Stimulated activated CD4-positive, alpha-beta T cell treated with anti-CD3 and anti-CD28 coated beads, Interleukin-2, amount 100 ng/mL, for 48 hours (primary cell): ENCODE results near the gene BMAL1.
A peak's percentile ranks its signal among the peaks of the same experiment; 100 is the strongest.

Experiments
- DNase-seq, 2 donors: peaks; one replicate each; pipeline ENCODE4 v3.0.0-alpha.2; 2020

The BMAL1 gene

GRCh38 chr11:13317293-13318080, 39.9 kb downstream of the BMAL1 start:
- DNase-seq: no peak

DNA sequence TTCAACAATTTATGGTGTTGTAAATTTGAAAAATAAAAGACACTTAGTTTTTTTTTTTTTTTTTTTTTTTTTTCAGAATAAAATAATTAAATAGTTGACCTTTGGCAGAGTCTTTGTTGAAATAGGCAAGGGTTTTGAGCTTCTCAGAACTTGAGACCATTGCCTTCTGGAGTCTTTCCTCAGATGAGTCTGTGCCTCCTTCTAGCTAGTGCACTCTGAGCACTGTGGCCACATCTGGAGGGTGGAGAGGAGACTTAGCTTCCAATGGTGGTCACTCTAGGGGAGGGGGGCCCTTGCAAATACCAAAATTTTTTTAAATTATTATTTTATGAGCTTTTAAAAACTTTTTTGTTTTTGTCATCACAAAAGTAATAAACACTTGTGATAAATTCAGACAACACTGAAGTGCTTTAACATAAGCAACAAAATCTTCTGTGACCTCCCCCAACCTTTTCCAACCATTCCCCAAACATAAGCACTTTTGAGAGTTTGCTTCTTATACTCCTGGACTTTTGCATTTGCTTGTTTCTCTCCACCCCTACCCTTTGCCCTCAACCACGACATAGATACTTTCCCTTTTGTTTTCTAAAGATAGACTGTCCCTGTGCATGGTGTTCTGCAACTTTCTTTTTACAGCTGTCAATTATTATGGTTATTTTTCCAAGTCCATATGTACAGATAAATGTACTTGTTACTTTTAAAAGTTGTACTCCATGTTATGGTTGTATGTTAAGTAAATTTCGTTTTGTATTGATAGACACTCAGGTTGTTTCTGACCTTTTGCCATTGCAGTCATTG, 41.1 kb downstream of the BMAL1 start:
- no peak for DNase-seq

DNA sequence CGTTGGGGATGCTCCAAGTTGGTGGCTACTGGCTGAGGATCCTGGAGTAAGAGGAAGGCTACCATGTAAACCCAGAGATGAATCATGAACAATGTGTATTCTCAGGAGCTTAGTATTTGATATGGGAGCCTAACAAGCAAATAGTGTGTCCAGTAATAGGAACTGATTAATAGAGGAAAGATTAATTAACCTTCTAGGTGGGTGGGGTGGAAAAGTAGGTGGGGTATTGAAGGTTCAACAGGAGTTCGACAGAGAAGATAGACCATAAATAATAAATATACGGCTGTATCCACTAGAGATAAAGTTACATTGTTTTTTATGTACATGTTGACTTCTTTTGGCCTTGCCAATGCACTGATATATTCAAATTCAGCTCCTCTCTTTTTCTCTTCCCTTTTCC, 43.1 kb downstream of the BMAL1 start:
- DNase-seq: no peak

GRCh38 chr11:13321431-13321830, 43.8 kb downstream of the BMAL1 start:
- no peak for DNase-seq

GRCh38 chr11:13324141-13324540, 46.6 kb downstream of the BMAL1 start:
- no peak for DNase-seq

DNA sequence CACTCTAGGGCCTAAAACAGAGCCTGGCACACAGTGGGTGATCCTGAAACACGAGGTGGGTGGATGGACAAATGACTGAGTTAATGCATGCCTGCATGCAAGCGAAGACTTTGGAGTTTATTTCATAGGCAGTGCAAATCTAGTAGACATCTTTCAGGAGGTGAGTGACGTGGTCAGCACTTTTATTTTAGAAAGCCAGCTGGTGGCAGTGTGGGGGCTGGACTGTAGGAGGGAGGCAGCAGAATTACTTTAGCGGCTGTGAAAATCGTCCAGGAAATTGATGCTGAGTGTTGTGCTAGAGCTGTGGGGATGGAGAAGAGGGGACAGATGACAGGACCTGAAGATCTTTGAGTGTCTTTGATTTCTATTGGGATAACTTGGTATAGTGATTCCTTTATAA, 47.1 kb downstream of the BMAL1 start:
- DNase-seq: no peak

DNA sequence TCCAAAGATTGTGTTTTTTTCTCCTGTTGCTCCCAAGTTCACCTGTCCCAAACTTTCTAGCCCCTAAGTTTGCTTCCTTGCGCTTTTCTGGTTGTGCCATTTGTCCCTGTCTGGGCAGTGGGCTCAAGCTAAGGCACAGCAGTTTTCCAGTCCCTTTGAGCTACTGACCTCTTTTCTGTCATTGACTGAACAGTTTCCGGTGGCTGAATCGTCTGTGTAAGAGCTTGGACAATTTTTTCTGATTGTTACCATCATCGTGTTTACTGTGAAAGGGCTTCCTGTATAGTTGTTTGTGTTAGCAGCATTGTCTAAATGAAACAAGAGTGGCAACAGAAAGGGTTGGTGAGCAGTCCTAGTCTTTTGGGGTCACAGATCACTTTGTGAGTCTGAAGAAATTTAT, 49.8 kb downstream of the BMAL1 start:
- no peak for DNase-seq

DNA sequence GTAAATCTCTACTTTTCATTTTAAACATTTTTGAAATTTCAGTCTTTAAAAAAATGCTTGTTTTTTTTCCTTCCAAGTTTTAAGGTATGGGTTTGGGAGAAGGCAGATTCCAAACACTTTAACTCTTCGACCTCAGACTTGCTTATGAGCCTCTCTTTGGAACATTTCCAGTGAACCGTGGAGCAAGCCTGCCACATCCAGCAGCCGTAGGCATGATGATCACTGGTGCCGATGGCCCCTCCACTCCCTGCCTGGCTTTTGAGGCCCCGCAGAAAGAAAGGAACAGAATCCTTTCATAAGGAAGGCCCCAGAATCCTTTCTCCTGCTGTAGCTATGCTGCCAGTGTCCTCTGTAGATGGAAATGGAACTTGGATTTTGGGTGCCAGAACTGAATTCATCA, 50.7 kb downstream of the BMAL1 start:
- no peak for DNase-seq

DNA sequence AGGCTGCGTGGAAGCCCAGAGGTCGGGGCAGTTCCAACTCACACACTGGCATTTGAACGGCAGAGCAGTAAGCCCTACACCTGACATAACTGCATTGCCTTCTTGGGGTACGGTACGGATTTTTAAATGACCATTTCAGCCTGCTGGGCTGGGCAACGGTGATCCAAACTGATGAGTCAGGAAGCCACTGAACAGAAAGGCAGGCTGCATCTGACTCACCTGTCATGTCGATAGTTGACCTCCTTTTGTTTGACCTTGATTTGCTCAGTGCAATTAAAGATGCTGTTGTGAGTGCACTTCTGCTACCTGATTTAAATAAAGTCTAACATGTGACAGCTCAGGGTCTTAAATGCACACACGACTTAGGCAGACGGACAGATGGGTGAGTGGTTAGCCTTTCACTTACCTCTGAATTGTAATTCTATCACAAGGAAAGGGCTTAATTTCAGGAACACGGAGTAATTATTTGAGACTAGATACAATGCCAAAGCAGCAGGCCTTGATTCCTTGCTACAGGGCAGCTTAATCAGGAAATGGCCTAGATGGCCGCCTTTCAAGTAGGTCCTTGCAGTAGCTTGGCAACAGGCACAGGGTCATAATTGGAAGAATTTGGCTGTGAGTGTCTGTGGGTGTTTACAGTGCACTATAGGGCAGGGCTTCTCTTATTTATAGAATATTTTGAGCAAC, 52.2 kb downstream of the BMAL1 start:
- no peak for DNase-seq

DNA sequence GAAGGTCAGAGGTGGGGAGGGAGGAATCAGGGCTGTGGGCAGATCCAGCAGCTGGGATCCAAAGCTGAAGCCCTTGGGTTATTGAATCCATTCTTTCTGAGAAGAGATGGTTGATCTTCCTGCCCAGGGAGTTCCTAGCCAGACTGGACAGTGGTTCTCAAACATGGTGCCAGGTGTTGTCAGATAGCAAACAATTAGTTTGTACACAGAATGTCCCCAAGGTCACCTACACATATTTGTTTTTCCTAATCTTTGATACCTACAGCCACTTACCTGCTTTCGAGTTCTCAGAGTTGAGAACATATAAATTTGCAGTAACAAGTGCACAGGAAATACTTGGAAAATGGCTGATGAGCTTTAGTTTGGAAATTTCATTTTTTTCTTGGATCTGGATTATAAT, 54.5 kb downstream of the BMAL1 start:
- no peak for DNase-seq

DNA sequence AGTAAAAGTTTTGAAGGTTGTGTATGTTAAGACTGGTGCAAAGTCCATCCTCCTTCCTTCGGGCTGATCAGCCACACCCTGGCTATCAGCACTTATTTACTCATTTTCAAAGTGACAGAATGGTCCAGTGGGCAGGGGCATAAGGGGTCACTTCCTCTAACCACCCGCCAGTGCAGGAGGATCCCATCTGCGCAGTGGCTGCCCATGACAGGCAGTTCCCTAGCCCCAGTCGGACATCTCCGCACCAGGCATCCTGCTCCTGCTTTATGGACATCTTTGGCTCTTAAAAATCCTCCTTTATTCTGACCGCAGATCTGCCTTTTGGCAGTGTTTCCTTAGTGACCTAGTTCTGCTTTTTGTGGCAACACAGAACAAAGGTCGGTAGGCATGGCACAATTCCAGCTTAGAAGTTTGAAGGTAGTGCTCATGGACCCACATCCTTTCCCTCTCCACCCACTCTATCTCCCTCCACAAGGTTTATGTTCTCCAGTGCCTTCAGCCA, 55.9 kb downstream of the BMAL1 start:
- no peak for DNase-seq

GRCh38 chr11:13334034-13334786, 56.6 kb downstream of the BMAL1 start:
- no peak for DNase-seq

- DNase-seq: peak; percentile 54 to 59
Measured at GRCh38 chr11:13335319-13335718, 57.7 kb downstream of the BMAL1 start.

GRCh38 chr11:13336246-13336878, 58.8 kb downstream of the BMAL1 start:
- no peak for DNase-seq

DNA sequence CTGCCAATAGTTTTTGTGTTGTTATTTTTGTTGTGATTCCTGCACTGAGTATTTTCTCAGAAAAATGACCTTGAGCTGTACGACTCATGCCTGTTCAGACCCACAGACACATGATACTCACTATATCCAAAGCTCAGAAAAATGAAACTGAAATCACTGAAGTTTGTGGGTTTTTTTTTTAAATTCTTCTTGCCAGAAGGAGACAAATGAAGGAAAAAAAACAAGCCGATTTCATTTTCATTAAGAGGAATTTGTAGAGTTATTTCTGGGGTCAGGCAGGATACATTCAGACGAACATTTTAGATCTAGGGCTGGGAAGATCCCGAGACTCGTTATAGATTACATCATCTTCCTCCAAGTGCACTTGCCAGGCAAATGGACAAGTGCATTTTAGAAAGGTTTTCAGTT, 60.4 kb downstream of the BMAL1 start:
- no peak for DNase-seq

- DNase-seq: no peak
Measured at GRCh38 chr11:13338427-13339069, 61.0 kb downstream of the BMAL1 start.

GRCh38 chr11:13339195-13340153, 61.9 kb downstream of the BMAL1 start:
- DNase-seq: no peak

DNA sequence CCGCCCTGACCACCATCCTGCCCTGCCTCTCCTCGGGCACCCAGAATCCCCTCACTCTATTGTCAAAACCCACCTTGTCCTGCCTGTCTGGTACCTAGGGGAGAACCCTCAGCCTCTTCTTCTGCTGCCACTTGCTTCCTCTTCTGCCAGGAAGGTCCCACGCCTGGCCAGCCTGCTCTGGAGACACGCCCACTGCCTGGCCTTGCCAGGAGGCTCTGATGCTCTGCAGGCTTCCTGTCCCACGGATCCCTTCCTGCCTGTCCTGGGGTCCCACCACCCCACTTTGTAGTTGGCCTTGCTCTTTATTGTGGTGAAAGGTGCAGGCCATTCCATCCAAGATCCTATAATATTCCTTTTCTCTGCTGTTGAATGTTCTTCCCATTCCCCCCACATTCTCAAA, 63.4 kb downstream of the BMAL1 start:
- no peak for DNase-seq

DNA sequence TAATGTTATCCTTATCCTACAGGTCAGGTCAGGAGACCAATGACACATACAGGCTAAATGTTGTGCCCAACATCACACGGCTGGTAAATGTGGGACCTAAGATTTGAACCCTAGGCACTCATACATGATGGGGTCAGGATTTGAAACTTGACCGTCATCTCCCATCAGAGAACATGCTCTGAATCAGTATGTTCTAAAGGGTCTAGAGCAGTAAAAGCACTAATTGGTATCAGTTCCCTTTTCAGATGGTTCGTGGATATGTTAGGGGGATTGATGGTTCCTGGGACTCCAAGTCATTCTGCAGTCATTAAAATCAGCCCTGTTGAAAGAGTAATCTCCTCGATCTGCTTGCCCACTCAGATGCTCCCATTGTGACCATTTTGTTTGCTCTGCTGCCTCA, 65.5 kb downstream of the BMAL1 start:
- no peak for DNase-seq

- DNase-seq: peak; percentile 72 to 76
Measured at GRCh38 chr11:13343931-13344717, 66.5 kb downstream of the BMAL1 start.
